Measurements from ENCODE around the gene MAPK10.

MAPK10 gene

GRCh38 chr4:86043755-86044592, 315.9 kb downstream of the MAPK10 start:
- Histone ChIP-seq H3K4me1 (no peaks in the 10 kb centered on the region), H2AFZ (peak overlapping the region; percentile 41), H3K4me2 (ENCODE audit: low read length) (no peak overlapping the region), H3K79me2 (no peaks in the 10 kb centered on the region), H3K4me3 (ENCODE audit: low read depth, low read length) (no peak overlapping the region), H3K36me3 (ENCODE audit: control insufficient read depth, insufficient read depth, low read length) (no peaks in the 10 kb centered on the region), H3K9me3 (ENCODE audit: control insufficient read depth, low read length) (no peaks in the 10 kb centered on the region), H3K27ac (no peak overlapping the region), H3K9ac (no peak overlapping the region), H3K27me3 (ENCODE audit: control insufficient read depth, insufficient read depth, low read length) (no peaks in the 10 kb centered on the region)
- peak; percentile 51 for TF ChIP-seq CTCF (IDR thresholded peaks at IDR 0.05)

GRCh38 chr4:86038037-86038436, 321.8 kb downstream of the MAPK10 start:
- Histone ChIP-seq H3K4me3 (ENCODE audit: low read depth, low read length) (no peak overlapping the region), H3K27me3 (ENCODE audit: control insufficient read depth, insufficient read depth, low read length) (no peaks in the 10 kb centered on the region), H3K4me1 (no peaks in the 10 kb centered on the region), H3K27ac (no peak overlapping the region), H3K4me2 (ENCODE audit: low read length) (no peak overlapping the region), H2AFZ (no peak overlapping the region), H3K36me3 (ENCODE audit: control insufficient read depth, insufficient read depth, low read length) (no peaks in the 10 kb centered on the region), H3K9ac (no peak overlapping the region), H3K79me2 (no peaks in the 10 kb centered on the region), H3K9me3 (ENCODE audit: control insufficient read depth, low read length) (no peaks in the 10 kb centered on the region)
- TF ChIP-seq CTCF (IDR thresholded peaks at IDR 0.05), result no peak

GRCh38 chr4:86036736-86037135, 323.1 kb downstream of the MAPK10 start:
- Histone ChIP-seq H3K4me3 (ENCODE audit: low read depth, low read length) (no peak overlapping the region), H3K36me3 (ENCODE audit: control insufficient read depth, insufficient read depth, low read length) (no peaks in the 10 kb centered on the region), H3K9me3 (ENCODE audit: control insufficient read depth, low read length) (no peaks in the 10 kb centered on the region), H3K9ac (no peak overlapping the region), H3K79me2 (no peaks in the 10 kb centered on the region), H2AFZ (no peak overlapping the region), H3K4me1 (no peaks in the 10 kb centered on the region), H3K4me2 (ENCODE audit: low read length) (no peak overlapping the region), H3K27ac (no peak overlapping the region), H3K27me3 (ENCODE audit: control insufficient read depth, insufficient read depth, low read length) (no peaks in the 10 kb centered on the region)
- TF ChIP-seq CTCF (IDR thresholded peaks at IDR 0.05), result no peak

GRCh38 chr4:86035688-86036087, 324.2 kb downstream of the MAPK10 start:
- H3K79me2 ChIP-seq, result no peaks in the 10 kb centered on the region
- H3K9me3 ChIP-seq (ENCODE audit: control insufficient read depth, low read length), result no peaks in the 10 kb centered on the region
- no peaks in the 10 kb centered on the region for H3K27me3 ChIP-seq (ENCODE audit: control insufficient read depth, insufficient read depth, low read length)
- no peak overlapping the region for H2AFZ ChIP-seq
- H3K4me2 ChIP-seq (ENCODE audit: low read length), result no peak overlapping the region
- TF ChIP-seq CTCF (IDR thresholded peaks at IDR 0.05), result no peak
- no peaks in the 10 kb centered on the region for H3K36me3 ChIP-seq (ENCODE audit: control insufficient read depth, insufficient read depth, low read length)
- no peak overlapping the region for H3K9ac ChIP-seq
- H3K4me1 ChIP-seq, result no peaks in the 10 kb centered on the region
- no peak overlapping the region for H3K27ac ChIP-seq
- no peak overlapping the region for H3K4me3 ChIP-seq (ENCODE audit: low read depth, low read length)

- no peaks in the 10 kb centered on the region for H3K9me3 ChIP-seq (ENCODE audit: control insufficient read depth, low read length)
- H3K4me3 ChIP-seq (ENCODE audit: low read depth, low read length), result no peak overlapping the region
- H3K4me1 ChIP-seq, result no peaks in the 10 kb centered on the region
- no peak overlapping the region for H3K27ac ChIP-seq
- H3K79me2 ChIP-seq, result no peaks in the 10 kb centered on the region
- H3K36me3 ChIP-seq (ENCODE audit: control insufficient read depth, insufficient read depth, low read length), result no peaks in the 10 kb centered on the region
- no peak overlapping the region for H2AFZ ChIP-seq
- no peak for TF ChIP-seq CTCF (IDR thresholded peaks at IDR 0.05)
- H3K9ac ChIP-seq, result no peak overlapping the region
- H3K27me3 ChIP-seq (ENCODE audit: control insufficient read depth, insufficient read depth, low read length), result no peaks in the 10 kb centered on the region
- H3K4me2 ChIP-seq (ENCODE audit: low read length), result no peak overlapping the region
Observed at GRCh38 chr4:86034616-86035015, 325.2 kb downstream of the MAPK10 start.
